GM12873 (cell line): ENCODE results near the gene IGSF10.

Experiments
- TF ChIP-seq, protein P1 (sequence below): IDR thresholded peaks from 2 replicates; pipeline ENCODE4 v1.5.1; 2012; ENCODE audit warnings: low read depth, mild to moderate bottlenecking, moderate library complexity, low read length, control low read depth; ENCODE audit not compliant: insufficient read depth; ENCODE audit errors: missing control alignments

IGSF10 gene

DNA sequence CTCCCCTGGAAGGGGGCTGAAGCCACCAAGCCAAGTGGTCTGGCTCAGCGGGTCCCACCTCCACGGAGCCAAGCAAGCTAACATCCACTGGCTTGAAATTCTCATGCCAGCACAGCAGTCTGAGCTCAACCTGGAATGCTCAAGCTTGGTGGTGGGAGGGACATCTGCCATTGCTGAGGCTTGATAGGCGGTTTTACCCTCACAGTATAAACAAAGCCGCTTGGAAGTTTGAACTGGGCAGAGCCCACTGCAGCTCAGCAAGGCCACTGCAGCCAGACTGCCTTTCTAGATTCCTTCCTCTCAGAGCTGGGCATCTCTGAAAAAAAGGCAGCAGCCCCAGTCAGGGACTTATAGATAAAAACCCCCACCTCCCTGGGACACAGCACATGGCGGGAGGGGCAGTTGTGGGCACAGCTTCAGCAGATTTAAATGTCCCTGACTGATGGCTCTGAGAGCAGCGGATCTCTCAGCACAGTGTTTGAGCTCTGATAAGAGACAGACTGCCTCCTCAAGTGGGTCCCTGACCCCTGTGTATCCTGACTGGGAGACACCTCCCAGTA is 23.2 kb upstream of the IGSF10 start:
- TF ChIP-seq, protein P1, sequence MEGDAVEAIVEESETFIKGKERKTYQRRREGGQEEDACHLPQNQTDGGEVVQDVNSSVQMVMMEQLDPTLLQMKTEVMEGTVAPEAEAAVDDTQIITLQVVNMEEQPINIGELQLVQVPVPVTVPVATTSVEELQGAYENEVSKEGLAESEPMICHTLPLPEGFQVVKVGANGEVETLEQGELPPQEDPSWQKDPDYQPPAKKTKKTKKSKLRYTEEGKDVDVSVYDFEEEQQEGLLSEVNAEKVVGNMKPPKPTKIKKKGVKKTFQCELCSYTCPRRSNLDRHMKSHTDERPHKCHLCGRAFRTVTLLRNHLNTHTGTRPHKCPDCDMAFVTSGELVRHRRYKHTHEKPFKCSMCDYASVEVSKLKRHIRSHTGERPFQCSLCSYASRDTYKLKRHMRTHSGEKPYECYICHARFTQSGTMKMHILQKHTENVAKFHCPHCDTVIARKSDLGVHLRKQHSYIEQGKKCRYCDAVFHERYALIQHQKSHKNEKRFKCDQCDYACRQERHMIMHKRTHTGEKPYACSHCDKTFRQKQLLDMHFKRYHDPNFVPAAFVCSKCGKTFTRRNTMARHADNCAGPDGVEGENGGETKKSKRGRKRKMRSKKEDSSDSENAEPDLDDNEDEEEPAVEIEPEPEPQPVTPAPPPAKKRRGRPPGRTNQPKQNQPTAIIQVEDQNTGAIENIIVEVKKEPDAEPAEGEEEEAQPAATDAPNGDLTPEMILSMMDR, result no peak

DNA sequence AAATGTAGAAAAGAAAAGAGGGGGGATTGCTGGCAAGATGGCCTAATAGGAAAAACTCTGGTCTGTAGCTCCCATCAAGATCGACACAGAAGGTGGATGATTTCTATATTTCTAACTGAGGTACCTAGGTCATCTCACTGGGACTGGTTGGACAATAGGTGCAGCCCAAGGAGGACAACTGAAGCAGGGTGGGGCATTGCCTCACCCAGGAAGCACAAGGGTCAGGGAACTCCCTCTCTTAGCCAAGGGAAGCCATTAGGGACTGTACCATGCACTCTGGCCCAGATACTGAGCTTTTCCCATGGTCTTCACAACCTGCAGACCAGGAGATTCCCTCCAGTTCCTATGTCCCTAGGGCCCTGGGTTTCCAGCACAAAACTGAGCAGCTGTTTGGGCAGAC is 22.6 kb upstream of the IGSF10 start:
- TF ChIP-seq, protein P1, result no peak

DNA sequence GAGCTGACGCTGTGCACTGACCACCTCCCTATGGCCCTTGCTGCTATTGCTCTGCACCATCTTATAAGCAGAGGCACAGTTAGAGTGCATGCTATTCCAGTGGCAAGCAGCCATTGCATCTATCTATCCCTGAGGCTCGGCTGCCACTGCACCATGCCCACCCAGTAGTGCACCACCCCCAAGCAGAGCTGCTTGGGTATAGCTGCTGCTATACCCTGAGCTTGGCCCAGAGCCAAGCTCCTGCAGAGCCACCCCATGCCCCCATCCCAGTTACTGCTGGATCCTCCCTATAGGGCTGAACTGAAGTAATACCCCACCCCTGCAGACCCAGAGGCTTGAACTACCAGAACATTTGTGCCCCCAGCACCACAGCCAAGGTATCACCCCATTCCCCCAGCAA is 19.6 kb upstream of the IGSF10 start:
- TF ChIP-seq, protein P1, result no peak

DNA sequence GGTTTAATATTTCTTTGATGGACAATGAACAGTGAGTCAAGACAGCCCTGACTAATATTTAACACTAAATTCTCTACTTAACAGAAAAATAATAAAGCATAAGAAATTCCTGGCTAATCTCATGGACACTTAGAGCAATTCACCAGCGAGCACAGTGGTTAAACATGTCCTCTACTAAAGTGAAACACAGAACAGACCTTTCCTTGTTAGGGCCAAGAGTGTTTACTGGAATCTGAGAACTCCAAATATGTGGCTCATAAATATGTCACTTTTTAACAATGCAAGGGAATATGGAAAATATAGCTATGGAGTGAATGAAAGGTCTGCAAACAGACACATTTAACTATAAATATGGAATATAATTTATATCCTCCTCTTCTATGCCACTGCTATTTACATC is 18.6 kb upstream of the IGSF10 start:
- TF ChIP-seq, protein P1, result no peak

DNA sequence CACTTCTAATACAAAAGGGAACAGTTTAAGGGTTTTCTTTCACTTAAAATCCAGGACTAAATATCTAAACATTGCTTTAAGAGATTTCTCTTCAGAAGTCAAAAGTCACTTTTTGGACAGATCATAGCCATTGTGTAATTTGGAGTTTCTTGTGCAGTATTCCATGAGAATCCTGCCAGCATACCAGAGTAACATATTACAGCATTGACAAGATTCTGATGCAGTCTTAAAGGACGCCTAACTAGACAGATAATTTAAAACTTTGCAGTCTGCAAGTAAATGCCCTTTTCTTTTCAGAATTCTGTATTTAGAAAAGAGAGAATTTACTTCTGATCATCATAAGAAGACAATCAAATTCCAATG is 17.5 kb upstream of the IGSF10 start:
- TF ChIP-seq, protein P1, result no peak

DNA sequence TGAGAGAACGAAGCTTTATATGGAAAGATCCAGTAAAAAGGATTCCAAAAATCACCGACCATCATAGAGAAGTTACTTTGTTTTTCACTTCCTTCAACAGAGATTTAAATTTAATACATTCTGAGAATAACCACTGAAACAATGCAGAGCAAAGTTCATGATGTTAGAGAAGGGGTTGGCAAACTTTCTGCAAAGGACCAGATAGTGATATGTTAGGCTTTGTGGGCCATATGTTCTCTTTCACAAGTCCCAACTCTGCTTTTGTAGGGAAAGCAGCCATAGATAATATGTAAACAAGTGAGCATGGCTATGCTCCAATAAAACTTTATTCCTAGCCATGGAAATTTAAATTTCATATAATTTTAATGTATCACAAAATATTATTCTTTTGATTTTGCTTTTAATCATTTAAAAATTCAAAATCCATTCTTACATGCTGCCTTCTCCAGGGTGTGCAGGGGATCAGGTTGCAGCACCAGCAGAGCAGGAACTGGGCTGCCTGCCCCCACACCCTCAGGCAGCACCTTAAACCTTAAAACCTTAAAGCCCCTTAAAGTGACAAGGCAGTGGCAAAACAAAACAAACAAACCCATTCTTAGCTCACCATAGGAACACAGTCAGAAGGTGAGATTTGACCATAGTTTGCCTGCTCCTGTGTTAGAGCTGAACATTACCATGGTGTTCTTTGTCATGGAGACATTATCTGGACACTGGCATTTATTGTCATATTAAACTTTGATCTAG is 16.9 kb upstream of the IGSF10 start:
- TF ChIP-seq, protein P1, result no peak

DNA sequence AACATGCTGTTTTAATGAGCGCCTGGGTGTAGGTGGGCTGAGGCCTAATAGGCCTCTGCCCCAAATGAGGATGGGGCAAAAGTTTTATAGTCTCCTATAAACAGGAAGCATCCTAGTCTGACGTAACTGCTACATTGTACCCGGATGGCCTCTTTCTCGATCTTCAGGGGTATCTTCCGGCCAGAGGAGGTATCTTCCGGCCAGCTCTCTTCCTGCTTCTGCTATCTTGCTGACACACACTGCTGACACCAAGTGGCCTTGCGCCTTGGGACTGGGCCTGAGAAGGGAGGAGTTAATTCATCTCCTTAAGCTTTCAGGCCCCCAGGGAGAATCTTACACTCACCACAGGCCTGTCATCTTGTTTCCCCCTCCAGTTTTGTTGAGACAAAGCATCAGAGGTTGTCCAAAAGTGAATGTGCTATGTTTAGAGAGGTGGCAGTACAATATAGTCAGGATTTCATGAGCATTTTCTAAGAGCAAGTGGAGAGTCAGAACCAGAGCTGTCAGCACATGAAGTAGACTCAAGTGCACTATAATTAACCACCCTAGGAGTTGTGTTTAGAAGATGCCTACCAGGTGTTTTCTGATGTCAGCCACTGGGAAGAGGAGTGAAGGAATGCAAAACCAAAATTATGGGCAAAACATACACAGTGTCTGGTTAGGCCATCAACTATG is 15.6 kb upstream of the IGSF10 start:
- TF ChIP-seq, protein P1, result no peak
